ENCODE data around the gene HNRNPM. TPM values are rescaled to one million over a fixed set of nuclear protein-coding genes. Genes with fewer than 3 reads are reported as not detected.

The HNRNPM gene
- total and polyA plus RNA-seq, 2 donors: 92.7 to 123 TPM

DNA sequence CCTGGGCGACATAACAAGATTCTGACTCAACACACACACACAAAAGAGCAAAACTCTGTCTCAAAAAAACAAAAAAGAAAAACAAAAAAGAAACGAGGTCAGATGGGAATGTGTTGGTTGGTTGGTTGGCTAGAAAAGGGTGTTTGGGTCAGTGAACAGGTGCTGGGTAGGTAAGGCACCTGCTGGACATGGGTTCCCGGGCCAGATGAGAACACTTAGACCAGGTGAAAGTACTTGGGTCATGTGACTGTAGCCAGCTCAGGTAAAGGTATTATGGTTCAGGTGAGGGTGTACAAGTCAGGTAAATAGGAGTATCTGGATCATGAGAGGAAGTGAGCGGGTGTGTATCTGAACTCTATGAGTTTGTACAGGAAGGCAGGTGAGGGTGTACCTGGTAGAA is 83.7 kb downstream of the HNRNPM start:
- H3K9me3 ChIP-seq (ENCODE audit: control insufficient read depth in 2 of 2, insufficient read depth in 1 of 2, low read length in 1 of 2): peaks cover 0 to 27% of the 10 kb centered on the region in 2 donors
- H3K27me3 ChIP-seq (ENCODE audit: control insufficient read depth in 2 of 2, insufficient read depth in 1 of 2, low read length in 1 of 2): no peaks in the 10 kb centered on the region
- no peak overlapping the region for H3K27ac ChIP-seq (ENCODE audit: low read depth in 1 of 2, low read length in 1 of 2)
- no peaks in the 10 kb centered on the region for H3K4me1 ChIP-seq (ENCODE audit: control insufficient read depth in 2 of 2, insufficient read depth in 2 of 2, low read length in 2 of 2)
- no peak overlapping the region for H3K4me3 ChIP-seq (ENCODE audit: low read length in 2 of 2)
- H3K36me3 ChIP-seq (ENCODE audit: control insufficient read depth in 2 of 2, insufficient read depth in 2 of 2, low read length in 1 of 2): no peaks in the 10 kb centered on the region
- WGBS: 94% methylated on average over 4 of the region's 4 CpGs
- no peak for DNase-seq (ENCODE audit: low read depth in 6 of 9, low spot score in 9 of 9)

GRCh38 chr19:8529369-8530006 is 84.7 kb downstream of the HNRNPM start:
- H3K27ac ChIP-seq (ENCODE audit: low read depth in 1 of 2, low read length in 1 of 2): no peak overlapping the region
- no peaks in the 10 kb centered on the region for H3K4me1 ChIP-seq (ENCODE audit: control insufficient read depth in 2 of 2, insufficient read depth in 2 of 2, low read length in 2 of 2)
- DNase-seq (ENCODE audit: low read depth in 6 of 9, low spot score in 9 of 9): no peak
- H3K36me3 ChIP-seq (ENCODE audit: control insufficient read depth in 2 of 2, insufficient read depth in 2 of 2, low read length in 1 of 2): no peaks in the 10 kb centered on the region
- 96% methylated on average over 4 of the region's 4 CpGs for WGBS
- H3K27me3 ChIP-seq (ENCODE audit: control insufficient read depth in 2 of 2, insufficient read depth in 1 of 2, low read length in 1 of 2): no peaks in the 10 kb centered on the region
- no peak overlapping the region for H3K4me3 ChIP-seq (ENCODE audit: low read length in 2 of 2)
- peaks cover 0 to 27% of the 10 kb centered on the region in 2 donors for H3K9me3 ChIP-seq (ENCODE audit: control insufficient read depth in 2 of 2, insufficient read depth in 1 of 2, low read length in 1 of 2)

DNA sequence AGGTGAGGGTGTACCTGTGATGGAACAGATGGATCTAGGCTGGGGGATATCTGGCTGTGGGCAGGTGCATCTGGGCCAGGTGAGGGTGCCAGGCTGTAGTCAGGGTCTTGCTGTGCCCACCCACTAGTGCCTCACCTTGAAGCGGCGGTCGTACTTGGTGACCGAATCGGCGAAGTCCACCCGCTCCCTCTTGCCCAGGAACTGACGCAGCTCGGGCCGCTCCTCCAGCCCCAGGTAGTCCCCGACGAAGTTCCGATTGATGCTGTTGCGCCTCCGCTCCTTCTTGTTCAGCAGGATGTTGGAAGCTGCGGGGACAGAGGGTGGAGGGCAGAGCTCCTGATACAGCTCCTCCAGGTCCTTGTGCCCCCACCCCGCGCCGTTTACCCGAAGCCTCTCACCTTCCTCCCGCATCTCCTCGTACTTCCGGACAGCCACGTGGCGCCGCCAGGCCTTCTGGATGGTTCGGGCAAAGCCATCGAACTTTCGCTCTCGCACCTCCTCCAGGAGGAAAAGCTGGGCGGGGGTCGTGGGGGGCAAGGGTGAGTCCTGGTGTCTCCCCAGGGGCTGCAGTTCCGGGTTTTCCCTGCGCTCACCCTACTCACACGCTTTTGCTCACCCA is 85.4 kb downstream of the HNRNPM start:
- no peak for DNase-seq (ENCODE audit: low read depth in 6 of 9, low spot score in 9 of 9)
- no peaks in the 10 kb centered on the region for H3K4me1 ChIP-seq (ENCODE audit: control insufficient read depth in 2 of 2, insufficient read depth in 2 of 2, low read length in 2 of 2)
- H3K27ac ChIP-seq (ENCODE audit: low read depth in 1 of 2, low read length in 1 of 2): no peak overlapping the region
- H3K4me3 ChIP-seq (ENCODE audit: low read length in 2 of 2): no peak overlapping the region
- H3K36me3 ChIP-seq (ENCODE audit: control insufficient read depth in 2 of 2, insufficient read depth in 2 of 2, low read length in 1 of 2): no peaks in the 10 kb centered on the region
- H3K27me3 ChIP-seq (ENCODE audit: control insufficient read depth in 2 of 2, insufficient read depth in 1 of 2, low read length in 1 of 2): no peaks in the 10 kb centered on the region
- peaks cover 0 to 26% of the 10 kb centered on the region in 2 donors for H3K9me3 ChIP-seq (ENCODE audit: control insufficient read depth in 2 of 2, insufficient read depth in 1 of 2, low read length in 1 of 2)
- 98% methylated on average over 35 of the region's 35 CpGs for WGBS

DNA sequence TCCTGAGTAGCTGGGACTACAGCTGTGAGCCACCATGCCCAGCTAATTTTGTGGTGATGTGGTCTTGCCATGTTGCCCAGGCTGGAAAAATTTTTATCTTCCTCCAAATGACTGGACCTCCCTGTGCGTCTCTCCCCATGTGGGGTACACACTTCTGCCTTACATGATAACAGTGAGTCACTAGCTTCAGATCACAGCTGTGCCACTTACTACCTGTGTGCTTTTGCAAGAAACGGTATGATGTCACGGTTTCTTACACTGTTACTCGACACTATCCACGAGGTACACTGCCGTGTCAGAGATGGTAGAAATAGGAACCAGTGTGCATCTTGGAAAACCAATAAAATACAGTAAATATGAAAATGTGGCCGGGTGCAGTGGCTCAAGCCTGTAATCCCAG is 86.7 kb downstream of the HNRNPM start:
- no peak for DNase-seq (ENCODE audit: low read depth in 6 of 9, low spot score in 9 of 9)
- Histone ChIP-seq H3K36me3 (ENCODE audit: control insufficient read depth in 2 of 2, insufficient read depth in 2 of 2, low read length in 1 of 2) (no peaks in the 10 kb centered on the region), H3K4me3 (ENCODE audit: low read length in 2 of 2) (no peak overlapping the region)

GRCh38 chr19:8532225-8532624 is 87.5 kb downstream of the HNRNPM start:
- DNase-seq (ENCODE audit: low read depth in 6 of 9, low spot score in 9 of 9): no peak
- WGBS: 97% methylated on average over 2 of the region's 2 CpGs
- H3K4me1 ChIP-seq (ENCODE audit: control insufficient read depth in 2 of 2, insufficient read depth in 2 of 2, low read length in 2 of 2): no peaks in the 10 kb centered on the region
- no peaks in the 10 kb centered on the region for H3K27me3 ChIP-seq (ENCODE audit: control insufficient read depth in 2 of 2, insufficient read depth in 1 of 2, low read length in 1 of 2)
- H3K9me3 ChIP-seq (ENCODE audit: control insufficient read depth in 2 of 2, insufficient read depth in 1 of 2, low read length in 1 of 2): peaks cover 0 to 11% of the 10 kb centered on the region in 2 donors
- H3K4me3 ChIP-seq (ENCODE audit: low read length in 2 of 2): no peak overlapping the region
- no peaks in the 10 kb centered on the region for H3K36me3 ChIP-seq (ENCODE audit: control insufficient read depth in 2 of 2, insufficient read depth in 2 of 2, low read length in 1 of 2)
- no peak overlapping the region for H3K27ac ChIP-seq (ENCODE audit: low read depth in 1 of 2, low read length in 1 of 2)

More for the DNA sequence above, 86.7 kb downstream of the HNRNPM start:
- Histone ChIP-seq H3K27ac (ENCODE audit: low read depth in 1 of 2, low read length in 1 of 2) (no peak overlapping the region), H3K9me3 (ENCODE audit: control insufficient read depth in 2 of 2, insufficient read depth in 1 of 2, low read length in 1 of 2) (peaks cover 0 to 18% of the 10 kb centered on the region in 2 donors), H3K27me3 (ENCODE audit: control insufficient read depth in 2 of 2, insufficient read depth in 1 of 2, low read length in 1 of 2) (no peaks in the 10 kb centered on the region), H3K4me1 (ENCODE audit: control insufficient read depth in 2 of 2, insufficient read depth in 2 of 2, low read length in 2 of 2) (no peaks in the 10 kb centered on the region)
- 91% methylated on average over 7 of the region's 7 CpGs for WGBS

DNA sequence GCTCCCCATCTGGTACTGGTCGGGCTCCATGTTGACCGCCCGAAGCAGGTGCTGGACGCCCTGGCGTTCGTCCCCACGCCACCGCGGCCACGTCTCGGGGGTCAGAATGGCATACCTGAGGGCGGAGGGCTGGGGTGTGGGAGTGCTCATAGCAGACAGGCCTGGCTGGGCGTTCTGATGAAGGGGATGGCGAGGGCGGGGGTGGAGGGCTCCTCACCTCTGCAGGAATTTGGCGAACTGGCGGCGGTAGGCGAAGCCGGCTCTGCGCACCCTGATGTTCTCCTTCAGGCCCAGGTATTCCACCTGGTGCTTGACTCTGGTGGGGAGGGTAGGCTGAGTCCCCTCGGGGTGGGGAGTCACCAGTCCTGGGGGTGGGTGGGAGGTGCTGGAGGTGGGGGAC is 91.5 kb downstream of the HNRNPM start:
- H3K27ac ChIP-seq (ENCODE audit: low read depth in 1 of 2, low read length in 1 of 2): no peak overlapping the region
- H3K9me3 ChIP-seq (ENCODE audit: control insufficient read depth in 2 of 2, insufficient read depth in 1 of 2, low read length in 1 of 2): no peaks in the 10 kb centered on the region
- WGBS: 97% methylated on average over 22 of the region's 22 CpGs
- H3K27me3 ChIP-seq (ENCODE audit: control insufficient read depth in 2 of 2, insufficient read depth in 1 of 2, low read length in 1 of 2): no peaks in the 10 kb centered on the region
- no peak for DNase-seq (ENCODE audit: low read depth in 6 of 9, low spot score in 9 of 9)
- no peak overlapping the region for H3K4me3 ChIP-seq (ENCODE audit: low read length in 2 of 2)
- no peaks in the 10 kb centered on the region for H3K4me1 ChIP-seq (ENCODE audit: control insufficient read depth in 2 of 2, insufficient read depth in 2 of 2, low read length in 2 of 2)
- no peaks in the 10 kb centered on the region for H3K36me3 ChIP-seq (ENCODE audit: control insufficient read depth in 2 of 2, insufficient read depth in 2 of 2, low read length in 1 of 2)

DNA sequence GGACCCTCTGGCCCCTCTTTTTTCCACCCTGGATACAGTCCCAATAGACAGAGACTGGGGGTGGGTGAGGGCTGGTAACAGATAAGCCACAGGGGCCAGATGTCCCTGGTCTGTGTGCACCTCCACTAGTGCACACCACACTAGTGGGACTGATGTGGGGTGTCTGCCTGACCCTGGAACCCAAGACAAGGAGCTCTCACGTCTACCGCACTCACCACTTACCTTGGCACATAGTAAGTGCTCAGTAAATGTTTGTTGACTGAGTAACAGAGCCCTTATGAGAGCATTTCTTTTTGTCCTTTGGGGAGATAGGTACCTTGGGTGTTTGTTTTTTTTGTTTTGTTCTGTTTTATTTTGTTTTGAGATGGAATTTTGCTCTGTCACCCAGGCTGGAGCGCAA is 92.3 kb downstream of the HNRNPM start:
- H3K4me3 ChIP-seq (ENCODE audit: low read length in 2 of 2): no peak overlapping the region
- H3K9me3 ChIP-seq (ENCODE audit: control insufficient read depth in 2 of 2, insufficient read depth in 1 of 2, low read length in 1 of 2): no peaks in the 10 kb centered on the region
- no peak overlapping the region for H3K27ac ChIP-seq (ENCODE audit: low read depth in 1 of 2, low read length in 1 of 2)
- H3K36me3 ChIP-seq (ENCODE audit: control insufficient read depth in 2 of 2, insufficient read depth in 2 of 2, low read length in 1 of 2): no peaks in the 10 kb centered on the region
- WGBS: 96% methylated on average over 3 of the region's 3 CpGs
- no peak for DNase-seq (ENCODE audit: low read depth in 6 of 9, low spot score in 9 of 9)
- H3K27me3 ChIP-seq (ENCODE audit: control insufficient read depth in 2 of 2, insufficient read depth in 1 of 2, low read length in 1 of 2): no peaks in the 10 kb centered on the region
- H3K4me1 ChIP-seq (ENCODE audit: control insufficient read depth in 2 of 2, insufficient read depth in 2 of 2, low read length in 2 of 2): no peaks in the 10 kb centered on the region

Other genes with a start within 250 kb of the HNRNPM start
- 21.7 TPM for gene CERS4, start 235.6 kb upstream of the HNRNPM start, total RNA-seq
- gene CERS4, start 235.6 kb upstream of the HNRNPM start, polyA plus RNA-seq: 28.5 TPM
- 24.7 TPM for gene CD320, start 136.6 kb upstream of the HNRNPM start, total RNA-seq
- gene CD320, start 136.6 kb upstream of the HNRNPM start, polyA plus RNA-seq: 31.9 TPM
- gene NDUFA7, start 123.6 kb upstream of the HNRNPM start, total RNA-seq: 98.3 TPM
- 110 TPM for gene NDUFA7, start 123.6 kb upstream of the HNRNPM start, polyA plus RNA-seq
- gene RPS28, start 123.5 kb upstream of the HNRNPM start, total RNA-seq: 1,209 TPM
- gene RPS28, start 123.5 kb upstream of the HNRNPM start, polyA plus RNA-seq: 1,415 TPM
- 3.3 TPM for gene KANK3, start 101.7 kb upstream of the HNRNPM start, total RNA-seq
- 6.0 TPM for gene KANK3, start 101.7 kb upstream of the HNRNPM start, polyA plus RNA-seq
- gene ANGPTL4, start 80.8 kb upstream of the HNRNPM start, total RNA-seq: 0.42 TPM
- gene ANGPTL4, start 80.8 kb upstream of the HNRNPM start, polyA plus RNA-seq: 14.4 TPM
- gene RAB11B, start 54.6 kb upstream of the HNRNPM start, total RNA-seq: 5.6 TPM
- 81.9 TPM for gene RAB11B, start 54.6 kb upstream of the HNRNPM start, polyA plus RNA-seq
- 24.5 TPM for gene MARCHF2, start 31.7 kb upstream of the HNRNPM start, total RNA-seq
- gene MARCHF2, start 31.7 kb upstream of the HNRNPM start, polyA plus RNA-seq: 30.7 TPM
- 0.80 TPM for gene PRAM1, start 57.7 kb downstream of the HNRNPM start, total RNA-seq
- gene PRAM1, start 57.7 kb downstream of the HNRNPM start, polyA plus RNA-seq: 7.5 TPM
- 2.1 TPM for gene ZNF414, start 69.2 kb downstream of the HNRNPM start, total RNA-seq
- gene ZNF414, start 69.2 kb downstream of the HNRNPM start, polyA plus RNA-seq: 27.6 TPM
- 9.9 TPM for gene MYO1F, start 132.5 kb downstream of the HNRNPM start, total RNA-seq
- gene MYO1F, start 132.5 kb downstream of the HNRNPM start, polyA plus RNA-seq: 20.8 TPM
- 19.6 TPM for gene ADAMTS10, start 165.7 kb downstream of the HNRNPM start, total RNA-seq
- 41.7 TPM for gene ADAMTS10, start 165.7 kb downstream of the HNRNPM start, polyA plus RNA-seq
- gene NFILZ, start 185.7 kb downstream of the HNRNPM start, total RNA-seq: not detected
- not detected for gene NFILZ, start 185.7 kb downstream of the HNRNPM start, polyA plus RNA-seq

Data from thymus (tissue), 11 donors.